Gastroesophageal sphincter (tissue), 4 donors: ENCODE measurements around the gene NID2. TPM values are rescaled to one million over a fixed set of nuclear protein-coding genes. Genes with fewer than 3 reads are reported as not detected.
A peak's percentile ranks its signal among the peaks of the same experiment; 100 is the strongest.

ENCODE experiments used
- ATAC-seq: fragments of 150-250 bp; one replicate; pipeline ENCODE4 v1.9.1; 2016; ENCODE audit warnings: mild to moderate bottlenecking, moderate library complexity
- H3K27ac ChIP-seq, 4 donors: fragments of 200-600 bp; sonication (generic) in 3 of 4; 1 replicate in 3 of 4; 2 replicates in 1 of 4; pipeline ENCODE4 v1.5.1; 2016 to 2019
- H3K27me3 ChIP-seq: fragments of 200-600 bp; sonication (generic); one replicate; pipeline ENCODE4 v1.5.1; 2019
- H3K36me3 ChIP-seq, 2 donors: fragments of 200-600 bp; sonication (generic); one replicate each; pipeline ENCODE4 v1.5.1; 2019; ENCODE audit warnings: control low read depth in 1 of 2
- H3K4me1 ChIP-seq, 3 donors: fragments of 200-600 bp; sonication (generic); 1 replicate in 2 of 3; 2 replicates in 1 of 3; pipeline ENCODE4 v1.5.1; 2016 to 2019; ENCODE audit warnings: control low read depth in 2 of 3
- H3K4me3 ChIP-seq, 2 donors: fragments of 200-600 bp; sonication (generic); one replicate each; pipeline ENCODE4 v1.5.1; 2019; ENCODE audit warnings: mild to moderate bottlenecking in 1 of 2, moderate library complexity in 1 of 2
- H3K9me3 ChIP-seq, 3 donors: fragments of 200-600 bp; sonication (generic); one replicate each; pipeline ENCODE4 v1.5.1; 2017 to 2019; ENCODE audit warnings: control low read depth in 2 of 3
- EP300 ChIP-seq: sonication (generic); formaldehyde crosslinking; IDR thresholded peaks from one replicate; pipeline ENCODE4 v1.6.1; 2017; ENCODE audit warnings: antibody characterized with exemption, mild to moderate bottlenecking
- POLR2A ChIP-seq, 2 donors: fragments of 450-650 bp; IDR thresholded peaks; one replicate each; pipeline ENCODE4 v1.6.1; 2017; ENCODE audit warnings: antibody characterized with exemption in 2 of 2, mild to moderate bottlenecking in 2 of 2, moderate library complexity in 1 of 2
- POLR2AphosphoS5 ChIP-seq: sonication (generic); formaldehyde crosslinking; IDR thresholded peaks from one replicate; pipeline ENCODE4 v1.6.1; 2017; ENCODE audit warnings: antibody characterized with exemption
- WGBS, 2 donors: methylation state at CpG; one replicate each; pipeline ENCODE4 v1.1.5; 2018; ENCODE audit warnings: low coverage in 1 of 2; 5-methylcytosine and 5-hydroxymethylcytosine counted together
- total RNA-seq, 4 donors: library from RNA; depleted of rRNA; stranded (reverse); fragments of >200 nt; gene quantifications; one replicate each; pipeline ENCODE4 v1.1.0, GENCODE V29; 2016
- TF ChIP-seq, protein P1 (sequence below), 4 experiments: fragments of 200-600 bp in 2 of 4; fragments of 450-650 bp in 2 of 4; sonication (generic) in 1 of 4; IDR thresholded peaks; one replicate each; pipeline ENCODE4 v1.5.1; 2017 to 2019; ENCODE audit warnings: antibody characterized with exemption in 4 of 4, mild to moderate bottlenecking in 2 of 4, moderate library complexity in 2 of 4

Gene NID2
- total RNA-seq, 4 donors from 2014 or later: 35.0 to 71.9 (median 63.3) TPM

DNA sequence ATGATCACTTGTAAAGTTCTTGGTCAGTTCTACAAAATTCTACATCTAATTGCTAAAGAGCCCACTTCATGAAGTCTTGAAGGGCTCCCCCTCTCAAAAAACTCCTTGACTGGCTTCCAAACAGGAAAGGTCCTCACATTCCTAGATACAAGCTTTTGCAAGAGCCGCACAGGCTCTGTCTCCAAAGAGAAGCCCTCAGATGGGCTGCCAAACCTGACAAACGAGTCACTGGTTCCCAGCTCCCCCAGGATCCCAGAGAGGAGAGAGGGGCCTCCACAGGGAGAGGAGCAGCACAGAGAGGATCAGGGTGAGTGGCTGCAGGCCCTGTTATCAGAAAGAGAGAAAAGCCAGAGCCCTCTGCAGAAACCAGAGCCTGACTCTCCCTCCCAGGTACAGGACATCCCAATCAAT is 5.8 kb downstream of the NID2 start:
- 29% methylated on average over 2 of the region's 2 CpGs; no CpG with 5 or more reads in 1 of the 2 donors for WGBS, 2 donors
- Histone ChIP-seq H3K4me3 (no peak overlapping the region), H3K27me3 (no peaks in the 10 kb centered on the region), H3K36me3 (peaks cover 0 to 8% of the 10 kb centered on the region in 2 donors), H3K27ac (peak overlapping the region; percentile 13 to 75 (median 48)), H3K9me3 (no peaks in the 10 kb centered on the region), H3K4me1 (peaks cover 26 to 91% (median 29%) of the 10 kb centered on the region in 3 donors)
- no peak for ATAC-seq
- no peak for TF ChIP-seq POLR2AphosphoS5
- TF ChIP-seq, protein P1, sequence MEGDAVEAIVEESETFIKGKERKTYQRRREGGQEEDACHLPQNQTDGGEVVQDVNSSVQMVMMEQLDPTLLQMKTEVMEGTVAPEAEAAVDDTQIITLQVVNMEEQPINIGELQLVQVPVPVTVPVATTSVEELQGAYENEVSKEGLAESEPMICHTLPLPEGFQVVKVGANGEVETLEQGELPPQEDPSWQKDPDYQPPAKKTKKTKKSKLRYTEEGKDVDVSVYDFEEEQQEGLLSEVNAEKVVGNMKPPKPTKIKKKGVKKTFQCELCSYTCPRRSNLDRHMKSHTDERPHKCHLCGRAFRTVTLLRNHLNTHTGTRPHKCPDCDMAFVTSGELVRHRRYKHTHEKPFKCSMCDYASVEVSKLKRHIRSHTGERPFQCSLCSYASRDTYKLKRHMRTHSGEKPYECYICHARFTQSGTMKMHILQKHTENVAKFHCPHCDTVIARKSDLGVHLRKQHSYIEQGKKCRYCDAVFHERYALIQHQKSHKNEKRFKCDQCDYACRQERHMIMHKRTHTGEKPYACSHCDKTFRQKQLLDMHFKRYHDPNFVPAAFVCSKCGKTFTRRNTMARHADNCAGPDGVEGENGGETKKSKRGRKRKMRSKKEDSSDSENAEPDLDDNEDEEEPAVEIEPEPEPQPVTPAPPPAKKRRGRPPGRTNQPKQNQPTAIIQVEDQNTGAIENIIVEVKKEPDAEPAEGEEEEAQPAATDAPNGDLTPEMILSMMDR (IDR thresholded peaks at IDR 0.05): no peak
- TF ChIP-seq EP300: no peak
- TF ChIP-seq POLR2A (IDR thresholded peaks at IDR 0.05): no peak

DNA sequence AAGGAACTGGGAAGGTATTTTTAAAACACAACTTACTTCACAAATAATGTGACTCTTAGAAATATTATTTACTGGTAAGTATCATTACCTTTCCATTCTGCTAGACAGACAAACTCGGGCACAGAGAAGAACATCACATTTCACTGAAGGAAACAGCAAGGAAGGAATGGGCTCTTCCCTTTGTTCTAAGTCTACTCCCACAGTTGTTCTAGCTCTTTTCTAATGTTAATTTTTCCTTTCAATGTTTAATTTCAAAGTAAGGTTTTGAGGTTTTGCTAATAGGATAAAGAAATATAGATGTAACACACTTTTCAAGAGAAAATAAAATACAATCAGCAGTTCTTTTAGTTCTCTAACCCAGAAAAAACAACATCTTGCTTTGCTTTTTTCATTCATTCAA is 7.0 kb downstream of the NID2 start:
- Histone ChIP-seq H3K9me3 (no peaks in the 10 kb centered on the region), H3K4me1 (peaks cover 19 to 81% (median 29%) of the 10 kb centered on the region in 3 donors), H3K27ac (peak overlapping the region; percentile 73 to 80 (median 76)), H3K27me3 (no peaks in the 10 kb centered on the region), H3K4me3 (no peak overlapping the region), H3K36me3 (peaks cover 0 to 13% of the 10 kb centered on the region in 2 donors)
- 30 to 62% methylated on average over 1 of the region's 1 CpG for WGBS, 2 donors
- TF ChIP-seq, protein P1 (IDR thresholded peaks at IDR 0.05): no peak
- no peak for TF ChIP-seq EP300
- TF ChIP-seq POLR2AphosphoS5: no peak
- no peak for TF ChIP-seq POLR2A (IDR thresholded peaks at IDR 0.05)
- ATAC-seq: no peak

DNA sequence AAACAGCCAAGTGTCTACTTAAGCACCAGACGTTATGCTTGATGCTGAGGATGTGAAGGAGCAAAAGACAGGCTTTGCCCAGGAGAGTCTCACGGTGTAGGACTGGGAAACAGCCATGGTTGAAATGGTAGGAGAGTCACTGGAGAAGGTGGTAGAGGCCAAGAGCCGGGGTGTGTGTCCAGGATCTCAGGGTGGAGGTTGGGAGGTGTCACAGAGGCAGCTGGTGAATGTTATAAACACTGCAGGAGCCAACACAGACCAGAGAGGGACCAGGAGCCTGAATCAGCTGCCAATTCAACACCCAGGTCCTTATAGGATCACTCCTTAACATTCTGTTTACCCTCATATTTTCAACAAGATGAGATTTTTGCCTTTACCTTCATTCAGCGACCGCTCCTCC is 7.5 kb downstream of the NID2 start:
- H3K27me3 ChIP-seq: no peaks in the 10 kb centered on the region
- no peak overlapping the region for H3K4me3 ChIP-seq
- ATAC-seq: peak; percentile 67
- H3K9me3 ChIP-seq: no peaks in the 10 kb centered on the region
- peaks cover 0 to 13% of the 10 kb centered on the region in 2 donors for H3K36me3 ChIP-seq
- WGBS, 2 donors: 22 to 30% methylated on average over 5 of the region's 5 CpGs
- TF ChIP-seq EP300: no peak
- peak; percentile 48 for TF ChIP-seq POLR2AphosphoS5
- no peak for TF ChIP-seq POLR2A (IDR thresholded peaks at IDR 0.05)
- H3K27ac ChIP-seq: peak overlapping the region; percentile 73 to 80 (median 76)
- peaks cover 17 to 76% (median 29%) of the 10 kb centered on the region in 3 donors for H3K4me1 ChIP-seq

DNA sequence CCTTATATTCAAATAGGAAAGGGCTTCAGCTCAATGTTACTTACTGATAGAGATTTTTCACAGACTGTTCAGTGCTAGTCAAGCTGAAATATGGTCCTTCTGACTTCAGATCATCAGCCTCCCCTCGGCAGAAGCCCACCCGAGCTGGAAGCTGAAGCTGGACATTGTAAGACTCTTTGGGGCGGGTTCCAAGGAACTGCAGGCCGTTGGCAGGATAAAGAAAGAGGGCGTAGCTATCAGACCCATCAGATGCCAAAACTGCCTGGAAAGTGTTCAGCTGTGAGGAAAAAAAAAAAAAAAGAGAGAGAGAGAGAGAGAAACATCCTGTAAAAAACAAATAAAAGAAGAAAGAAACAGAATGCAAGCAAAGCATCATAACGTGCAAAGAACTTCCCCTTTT is 8.8 kb downstream of the NID2 start:
- no peaks in the 10 kb centered on the region for H3K27me3 ChIP-seq
- H3K4me3 ChIP-seq: no peak overlapping the region
- H3K27ac ChIP-seq: peak overlapping the region; percentile 68 to 79 (median 74)
- no peak for TF ChIP-seq POLR2AphosphoS5
- TF ChIP-seq, protein P1 (IDR thresholded peaks at IDR 0.05): peak in 1 of 4 experiments; percentile 32
- peaks cover 0 to 13% of the 10 kb centered on the region in 2 donors for H3K36me3 ChIP-seq
- ATAC-seq: no peak
- peaks cover 17 to 80% (median 29%) of the 10 kb centered on the region in 3 donors for H3K4me1 ChIP-seq
- 0 to 13% methylated on average over 6 of the region's 6 CpGs for WGBS, 2 donors
- H3K9me3 ChIP-seq: no peaks in the 10 kb centered on the region

DNA sequence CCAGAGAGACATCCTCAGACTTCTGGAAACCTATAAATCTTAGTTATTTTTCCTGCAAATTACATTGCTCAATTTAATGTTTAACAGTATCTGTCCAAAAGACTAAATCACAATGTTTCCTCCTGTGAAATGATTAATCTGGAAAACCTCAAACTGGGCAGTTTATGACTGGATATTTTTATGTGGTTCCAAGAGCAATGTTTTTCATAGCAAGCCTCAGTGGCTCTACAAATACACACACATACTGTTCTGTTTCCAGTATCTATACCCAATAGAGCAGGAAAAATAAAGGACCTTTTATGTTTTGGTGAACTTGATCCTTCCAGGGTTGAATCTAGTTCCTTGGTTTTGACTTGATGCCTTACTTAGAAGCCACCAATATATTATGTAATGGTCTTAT is 9.2 kb downstream of the NID2 start:
- H3K9me3 ChIP-seq: no peaks in the 10 kb centered on the region
- ATAC-seq: peak; percentile 25
- TF ChIP-seq, protein P1 (IDR thresholded peaks at IDR 0.05): no peak
- no peak for TF ChIP-seq POLR2A (IDR thresholded peaks at IDR 0.05)
- peak; percentile 4 for TF ChIP-seq POLR2AphosphoS5
- no peak for TF ChIP-seq EP300
- H3K27me3 ChIP-seq: no peaks in the 10 kb centered on the region
- H3K4me1 ChIP-seq: peaks cover 17 to 80% (median 29%) of the 10 kb centered on the region in 3 donors
- peaks cover 0 to 13% of the 10 kb centered on the region in 2 donors for H3K36me3 ChIP-seq
- no peak overlapping the region for H3K4me3 ChIP-seq
- peak overlapping the region; percentile 68 to 79 (median 74) for H3K27ac ChIP-seq
